ENCODE data around the gene SCARB1.

Gene SCARB1

GRCh38 chr12:124852911-124853427, 10.7 kb downstream of the SCARB1 start:
- Histone ChIP-seq H3K4me3 (ENCODE audit: low read length) (no peak overlapping the region), H3K27ac (ENCODE audit: low read length) (no peak overlapping the region), H3K4me2 (ENCODE audit: low read depth, low read length) (no peak overlapping the region), H3K36me3 (replicated peaks; ENCODE audit: insufficient read depth, low read length) (no peaks in the 10 kb centered on the region), H3K27me3 (replicated peaks; ENCODE audit: insufficient read depth, low read length) (no peaks in the 10 kb centered on the region), H2AFZ (ENCODE audit: low read length) (no peak overlapping the region), H3F3A (ENCODE audit: insufficient read depth, low read length) (no peaks in the 10 kb centered on the region), H3K9me2 (replicated peaks; ENCODE audit: insufficient read depth, low read length) (no peaks in the 10 kb centered on the region), H3K4me1 (ENCODE audit: low read length) (no peaks in the 10 kb centered on the region), H3K79me2 (ENCODE audit: low read length) (peaks cover 3% of the 10 kb centered on the region; the same call in 1 of the 2 replicates), H4K20me1 (ENCODE audit: insufficient read depth, low read length) (no peaks in the 10 kb centered on the region), H3K9me3 (replicated peaks; ENCODE audit: insufficient read depth, low read length) (no peaks in the 10 kb centered on the region), H3K9ac (ENCODE audit: low read length) (no peak overlapping the region)
- TF ChIP-seq EZH2 (optimal IDR thresholded peaks at IDR 0.05; ENCODE audit: low read depth, low read length), result no peak
- no peak for TF ChIP-seq CTCF (IDR thresholded peaks at IDR 0.05; ENCODE audit: low read length)
- TF ChIP-seq EZH2phosphoT487 (IDR thresholded peaks at IDR 0.05; ENCODE audit: low read length), result no peak
- DNase-seq, result no peak

GRCh38 chr12:124852329-124852831, 11.3 kb downstream of the SCARB1 start:
- H3K4me3 ChIP-seq (ENCODE audit: low read length), result no peak overlapping the region
- no peak overlapping the region for H3K27ac ChIP-seq (ENCODE audit: low read length)
- no peaks in the 10 kb centered on the region for H3K4me1 ChIP-seq (ENCODE audit: low read length)
- TF ChIP-seq EZH2phosphoT487 (IDR thresholded peaks at IDR 0.05; ENCODE audit: low read length) (no peak), EZH2 (optimal IDR thresholded peaks at IDR 0.05; ENCODE audit: low read depth, low read length) (no peak), CTCF (IDR thresholded peaks at IDR 0.05; ENCODE audit: low read length) (no peak)
- no peak overlapping the region for H2AFZ ChIP-seq (ENCODE audit: low read length)
- H3K9me3 ChIP-seq (replicated peaks; ENCODE audit: insufficient read depth, low read length), result no peaks in the 10 kb centered on the region
- no peak overlapping the region for H3K4me2 ChIP-seq (ENCODE audit: low read depth, low read length)
- no peak overlapping the region for H3K9ac ChIP-seq (ENCODE audit: low read length)
- no peaks in the 10 kb centered on the region for H3K9me2 ChIP-seq (replicated peaks; ENCODE audit: insufficient read depth, low read length)
- no peaks in the 10 kb centered on the region for H3K36me3 ChIP-seq (replicated peaks; ENCODE audit: insufficient read depth, low read length)
- DNase-seq, result no peak
- no peaks in the 10 kb centered on the region for H3K27me3 ChIP-seq (replicated peaks; ENCODE audit: insufficient read depth, low read length)
- H3K79me2 ChIP-seq (ENCODE audit: low read length), result peaks cover 3% of the 10 kb centered on the region; the same call in 1 of the 2 replicates
- H3F3A ChIP-seq (ENCODE audit: insufficient read depth, low read length), result no peaks in the 10 kb centered on the region
- no peaks in the 10 kb centered on the region for H4K20me1 ChIP-seq (ENCODE audit: insufficient read depth, low read length)

GRCh38 chr12:124851342-124851741, 12.3 kb downstream of the SCARB1 start:
- H3K79me2 ChIP-seq (ENCODE audit: low read length), result peaks cover 3% of the 10 kb centered on the region; the same call in 1 of the 2 replicates
- H2AFZ ChIP-seq (ENCODE audit: low read length), result no peak overlapping the region
- no peaks in the 10 kb centered on the region for H3K36me3 ChIP-seq (replicated peaks; ENCODE audit: insufficient read depth, low read length)
- H3F3A ChIP-seq (ENCODE audit: insufficient read depth, low read length), result no peaks in the 10 kb centered on the region
- no peak overlapping the region for H3K4me3 ChIP-seq (ENCODE audit: low read length)
- H3K9me3 ChIP-seq (replicated peaks; ENCODE audit: insufficient read depth, low read length), result no peaks in the 10 kb centered on the region
- no peak for TF ChIP-seq CTCF (IDR thresholded peaks at IDR 0.05; ENCODE audit: low read length)
- no peak for TF ChIP-seq EZH2phosphoT487 (IDR thresholded peaks at IDR 0.05; ENCODE audit: low read length)
- TF ChIP-seq EZH2 (optimal IDR thresholded peaks at IDR 0.05; ENCODE audit: low read depth, low read length), result no peak
- H3K27ac ChIP-seq (ENCODE audit: low read length), result no peak overlapping the region
- H3K4me1 ChIP-seq (ENCODE audit: low read length), result no peaks in the 10 kb centered on the region
- H4K20me1 ChIP-seq (ENCODE audit: insufficient read depth, low read length), result no peaks in the 10 kb centered on the region
- DNase-seq, result no peak
- no peak overlapping the region for H3K9ac ChIP-seq (ENCODE audit: low read length)
- H3K4me2 ChIP-seq (ENCODE audit: low read depth, low read length), result no peak overlapping the region
- no peaks in the 10 kb centered on the region for H3K9me2 ChIP-seq (replicated peaks; ENCODE audit: insufficient read depth, low read length)
- H3K27me3 ChIP-seq (replicated peaks; ENCODE audit: insufficient read depth, low read length), result no peaks in the 10 kb centered on the region
